Breast epithelium (tissue), 3 donors: ENCODE data around the gene SMAD1.

ENCODE experiments used
- POLR2A ChIP-seq: fragments of 450-650 bp; IDR thresholded peaks from one replicate; pipeline ENCODE4 v1.6.1; 2016; ENCODE audit warnings: antibody characterized with exemption, mild to moderate bottlenecking, moderate library complexity
- POLR2AphosphoS5 ChIP-seq, 3 donors: sonication (generic); formaldehyde crosslinking; IDR thresholded peaks; one replicate each; pipeline ENCODE4 v1.6.1; 2017; ENCODE audit warnings: antibody characterized with exemption in 3 of 3
- TF ChIP-seq, protein P1 (sequence below), 3 donors: fragments of 450-650 bp; IDR thresholded peaks; one replicate each; pipeline ENCODE4 v1.5.1; 2016 to 2017; ENCODE audit warnings: antibody characterized with exemption in 3 of 3, mild to moderate bottlenecking in 3 of 3, moderate library complexity in 3 of 3

DNA sequence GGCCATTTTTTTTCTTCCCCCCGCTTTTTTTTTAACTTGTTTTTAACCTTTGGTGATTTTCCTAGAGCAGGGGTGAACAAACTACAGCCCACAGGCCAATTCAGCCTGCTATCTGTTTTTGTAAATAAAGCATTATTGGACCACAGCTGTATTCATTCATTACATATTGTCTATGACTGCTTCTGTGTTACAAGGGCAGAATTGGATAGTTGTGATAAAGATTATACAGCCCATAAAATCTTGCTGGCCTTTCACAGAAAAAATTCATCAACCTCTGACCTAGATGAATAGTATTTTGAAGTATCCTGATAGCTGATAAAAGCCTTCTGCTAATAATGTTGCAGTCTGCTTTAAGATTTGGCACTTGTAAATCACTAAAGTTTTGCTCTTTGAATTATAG, 63.4 kb downstream of the SMAD1 start:
- no peak for TF ChIP-seq POLR2AphosphoS5 (IDR thresholded peaks at IDR 0.05)
- TF ChIP-seq, protein P1, sequence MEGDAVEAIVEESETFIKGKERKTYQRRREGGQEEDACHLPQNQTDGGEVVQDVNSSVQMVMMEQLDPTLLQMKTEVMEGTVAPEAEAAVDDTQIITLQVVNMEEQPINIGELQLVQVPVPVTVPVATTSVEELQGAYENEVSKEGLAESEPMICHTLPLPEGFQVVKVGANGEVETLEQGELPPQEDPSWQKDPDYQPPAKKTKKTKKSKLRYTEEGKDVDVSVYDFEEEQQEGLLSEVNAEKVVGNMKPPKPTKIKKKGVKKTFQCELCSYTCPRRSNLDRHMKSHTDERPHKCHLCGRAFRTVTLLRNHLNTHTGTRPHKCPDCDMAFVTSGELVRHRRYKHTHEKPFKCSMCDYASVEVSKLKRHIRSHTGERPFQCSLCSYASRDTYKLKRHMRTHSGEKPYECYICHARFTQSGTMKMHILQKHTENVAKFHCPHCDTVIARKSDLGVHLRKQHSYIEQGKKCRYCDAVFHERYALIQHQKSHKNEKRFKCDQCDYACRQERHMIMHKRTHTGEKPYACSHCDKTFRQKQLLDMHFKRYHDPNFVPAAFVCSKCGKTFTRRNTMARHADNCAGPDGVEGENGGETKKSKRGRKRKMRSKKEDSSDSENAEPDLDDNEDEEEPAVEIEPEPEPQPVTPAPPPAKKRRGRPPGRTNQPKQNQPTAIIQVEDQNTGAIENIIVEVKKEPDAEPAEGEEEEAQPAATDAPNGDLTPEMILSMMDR (IDR thresholded peaks at IDR 0.05): no peak
- TF ChIP-seq POLR2A: no peak
